NCI-H774 (cell line): ENCODE measurements around the gene FOXN1.

ENCODE experiments used
- DNase-seq: peaks from one replicate; lab custom pipeline; 2025; lab: John Stamatoyannopoulos, UW

FOXN1 gene

DNA sequence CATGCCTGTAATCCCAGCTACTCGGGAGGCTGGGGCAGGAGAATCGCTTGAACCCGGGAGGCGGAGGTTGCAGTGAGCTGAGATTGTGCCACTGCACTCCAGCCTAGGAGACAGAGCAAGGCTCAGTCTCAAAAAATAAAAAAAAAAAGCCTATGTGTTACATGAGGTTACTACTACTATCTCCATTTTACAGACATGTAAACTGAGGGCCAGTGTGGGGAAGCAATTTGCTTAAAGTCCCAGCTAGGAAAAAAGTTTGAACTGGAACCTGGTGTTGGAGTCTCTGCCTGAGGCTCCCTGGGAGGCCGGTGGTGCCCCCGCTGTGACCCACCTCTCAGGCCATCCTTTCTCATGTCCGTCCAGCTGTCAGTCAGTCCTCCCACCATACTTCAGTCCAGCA, 28.2 kb upstream of the FOXN1 start:
- DNase-seq, result no peak

DNA sequence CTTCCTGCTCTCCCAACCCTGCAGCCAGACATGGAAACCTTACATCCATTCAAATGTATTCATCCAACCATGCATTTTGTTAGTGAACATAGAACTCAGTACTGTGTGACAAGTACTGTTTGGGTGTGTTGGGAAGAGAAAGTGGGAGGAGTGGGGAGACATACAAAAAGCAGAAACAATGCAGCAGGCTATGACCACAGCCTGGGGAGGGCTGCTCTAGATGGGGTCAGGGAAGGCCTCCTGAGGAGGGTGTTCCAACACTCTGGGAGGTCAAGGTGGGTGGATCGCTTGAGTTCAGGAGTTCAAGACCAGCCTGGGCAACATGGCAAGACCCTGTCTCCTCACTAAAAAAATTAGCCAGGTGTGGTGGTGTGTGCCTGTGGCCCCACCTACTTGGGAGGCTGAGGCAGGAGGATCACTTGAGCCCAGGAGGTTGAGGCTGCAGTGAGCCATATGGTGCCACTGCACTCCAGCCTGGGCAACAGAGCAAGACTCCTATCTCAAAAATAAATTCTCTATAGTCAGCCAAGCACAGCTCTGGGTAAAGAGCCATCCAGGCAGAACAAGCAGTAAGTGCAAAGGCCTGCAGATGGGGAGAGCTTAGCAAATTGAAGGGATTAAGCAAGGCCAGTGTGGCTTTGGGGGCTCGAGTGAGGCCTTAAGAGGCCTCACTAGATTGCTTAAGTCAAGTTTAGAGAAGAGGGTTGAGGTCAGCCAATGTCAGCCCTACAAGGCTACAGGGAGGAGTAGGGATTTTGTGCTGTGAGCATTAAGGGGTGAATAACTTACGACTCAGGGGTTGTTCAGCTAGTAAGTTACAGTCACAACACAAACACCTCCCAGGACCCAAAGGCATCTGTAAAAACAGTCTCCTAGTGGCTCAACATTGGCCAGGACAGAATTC, 27.2 kb upstream of the FOXN1 start:
- DNase-seq, result no peak

DNA sequence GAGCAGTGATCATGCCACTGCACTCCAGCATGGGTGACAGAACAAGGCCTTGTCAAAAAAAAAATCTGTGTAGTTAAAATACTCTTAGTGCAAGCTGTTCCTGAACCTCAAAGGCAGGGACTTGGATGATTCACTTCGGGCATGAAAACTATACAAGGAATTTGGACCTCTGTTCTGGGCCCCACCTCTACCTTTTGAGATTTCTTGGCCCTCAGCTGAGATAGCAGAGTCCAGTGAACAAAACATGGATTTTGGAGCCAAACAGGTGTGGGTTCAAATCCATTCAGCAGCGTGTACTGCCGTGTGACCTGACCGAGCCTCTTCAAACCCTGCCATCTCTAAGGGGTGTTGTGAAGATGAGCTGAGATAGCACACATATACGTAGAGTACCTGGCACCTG, 25.9 kb upstream of the FOXN1 start:
- DNase-seq, result no peak

DNA sequence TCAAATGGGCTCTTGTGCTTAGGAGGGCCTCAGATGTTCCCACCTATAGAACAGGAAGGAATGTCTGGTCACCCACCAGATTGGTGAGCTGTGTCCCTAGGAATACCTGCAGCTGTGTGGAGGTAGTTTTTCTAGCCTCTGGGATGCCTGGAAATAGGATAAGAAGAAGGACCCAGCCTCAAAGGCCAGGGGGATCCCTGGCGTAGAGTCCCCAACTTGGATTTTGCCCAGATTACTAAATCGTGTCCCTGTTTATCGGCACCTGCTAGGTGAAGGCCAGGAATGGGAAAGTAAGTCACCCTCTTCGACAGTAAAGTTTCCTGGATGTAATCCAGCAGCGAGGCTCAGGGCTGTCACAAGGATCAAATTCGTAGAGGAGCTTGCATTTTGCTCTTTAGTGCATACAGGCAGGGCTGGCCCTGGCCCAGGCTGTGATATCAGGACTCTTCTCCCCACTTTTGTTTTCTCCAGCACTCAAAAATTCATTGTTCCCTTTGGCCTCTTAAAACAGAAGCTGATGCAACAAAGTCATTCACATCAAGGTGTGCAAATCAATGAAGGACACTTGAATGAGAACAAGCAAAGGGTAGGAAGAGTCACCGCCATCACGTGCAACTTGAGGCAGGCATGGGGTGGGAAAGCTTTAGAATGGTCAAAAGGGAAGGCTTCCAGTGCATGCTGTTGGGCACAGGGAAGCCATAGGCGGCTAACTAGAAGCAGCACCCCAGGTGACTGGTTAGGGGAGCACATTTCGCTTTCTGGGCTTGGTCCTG, 25.2 kb upstream of the FOXN1 start:
- DNase-seq, result no peak

DNA sequence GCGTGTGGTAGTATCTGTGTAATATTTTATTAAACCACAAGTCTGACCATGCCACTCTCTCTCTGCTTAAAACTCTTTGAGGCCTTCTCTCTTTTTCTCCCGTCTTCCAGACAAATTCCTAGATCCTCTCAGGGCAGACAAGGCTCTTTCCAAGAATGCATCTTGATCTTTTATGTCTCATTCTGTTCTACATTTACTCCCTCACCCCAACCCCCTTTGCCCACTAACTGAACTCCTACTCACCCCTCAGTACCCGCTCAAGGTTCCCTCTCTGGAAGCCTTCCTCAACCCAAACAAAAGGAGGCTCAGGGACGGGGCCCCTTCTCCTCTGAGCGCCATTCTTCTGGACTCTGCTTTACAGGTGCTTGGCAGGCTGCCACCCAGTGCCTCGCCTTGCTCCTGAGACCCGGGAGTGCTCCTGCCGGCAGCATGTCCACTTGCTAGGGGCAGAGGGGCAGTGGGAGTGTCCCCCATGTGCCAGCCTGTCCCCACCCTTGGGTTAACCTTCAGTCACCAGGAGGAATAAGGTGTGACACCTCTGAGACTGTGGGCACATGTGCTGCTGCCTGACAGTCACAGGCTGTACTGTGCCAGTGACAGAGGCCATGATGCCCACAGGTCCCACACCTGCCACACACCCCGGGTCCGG, 23.5 kb upstream of the FOXN1 start:
- no peak for DNase-seq

DNA sequence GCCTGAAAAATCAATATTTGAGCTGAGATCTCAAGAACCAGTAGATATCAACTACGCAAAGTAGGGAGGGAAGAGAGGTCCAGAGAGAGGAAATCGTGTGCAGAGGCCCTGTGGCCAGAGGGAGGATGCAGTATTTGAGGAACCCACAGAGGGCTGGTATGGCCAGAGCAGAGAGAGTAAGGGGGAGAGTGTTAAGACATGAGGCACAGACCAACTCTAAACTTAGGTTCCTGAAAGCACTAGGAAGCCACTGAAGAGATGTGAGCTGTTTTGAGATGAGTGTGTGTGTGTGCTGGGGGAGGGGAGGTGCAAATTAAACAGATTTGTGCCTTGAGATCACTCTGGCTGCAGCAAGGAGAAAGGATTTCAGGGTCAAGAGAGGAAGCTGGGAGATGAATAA, 21.9 kb upstream of the FOXN1 start:
- DNase-seq, result no peak

DNA sequence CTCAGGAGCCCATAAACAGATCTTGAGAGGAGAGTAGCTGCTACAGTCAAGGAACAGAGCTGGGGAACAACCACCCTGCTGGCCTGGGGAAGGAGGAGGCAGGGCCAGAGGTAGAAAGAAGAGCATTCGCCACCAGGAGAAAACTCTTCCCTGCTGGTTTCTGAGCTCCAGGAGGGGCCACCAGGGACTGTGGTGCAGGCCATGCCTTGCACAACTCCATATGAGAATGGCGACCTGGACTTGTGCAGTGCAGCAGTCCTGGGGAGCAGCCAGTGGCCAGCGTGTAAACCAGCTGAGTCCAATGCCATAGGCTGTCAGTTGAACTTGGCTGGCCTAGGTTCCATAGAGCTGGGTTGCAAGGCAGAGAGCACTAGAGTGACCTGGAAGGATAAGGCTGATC, 21.1 kb upstream of the FOXN1 start:
- no peak for DNase-seq

DNA sequence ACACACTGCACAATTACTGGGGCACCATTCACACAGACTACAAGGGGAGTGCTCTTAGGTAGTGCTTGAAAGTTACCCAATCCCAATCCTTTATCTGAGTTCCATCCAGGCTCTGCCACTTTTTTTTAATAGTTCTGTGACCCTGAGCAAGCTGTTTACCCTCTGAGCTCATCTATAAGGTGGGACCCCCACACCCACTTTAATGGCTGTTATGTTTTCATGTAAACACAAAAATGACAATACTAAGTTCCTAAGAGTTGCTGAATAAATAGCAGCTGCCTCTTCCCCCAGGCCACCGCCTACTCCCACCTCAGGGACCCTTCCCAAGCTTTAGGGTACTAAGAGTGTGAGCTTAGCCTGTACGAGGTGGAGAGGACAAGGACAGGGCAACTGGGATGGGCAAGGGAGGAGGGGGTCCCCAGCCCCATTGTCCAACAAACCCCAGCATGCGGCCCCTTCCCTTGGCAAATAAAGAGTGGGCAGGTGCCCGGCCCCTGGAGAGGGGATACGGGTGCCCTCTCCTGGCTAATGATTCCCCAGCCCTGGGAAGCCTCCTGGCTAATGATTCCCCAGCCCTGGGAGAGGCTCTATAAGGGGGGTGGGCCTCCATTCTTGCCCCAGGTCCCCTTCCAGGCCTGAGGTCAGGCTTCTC, 18.1 kb upstream of the FOXN1 start:
- no peak for DNase-seq

DNA sequence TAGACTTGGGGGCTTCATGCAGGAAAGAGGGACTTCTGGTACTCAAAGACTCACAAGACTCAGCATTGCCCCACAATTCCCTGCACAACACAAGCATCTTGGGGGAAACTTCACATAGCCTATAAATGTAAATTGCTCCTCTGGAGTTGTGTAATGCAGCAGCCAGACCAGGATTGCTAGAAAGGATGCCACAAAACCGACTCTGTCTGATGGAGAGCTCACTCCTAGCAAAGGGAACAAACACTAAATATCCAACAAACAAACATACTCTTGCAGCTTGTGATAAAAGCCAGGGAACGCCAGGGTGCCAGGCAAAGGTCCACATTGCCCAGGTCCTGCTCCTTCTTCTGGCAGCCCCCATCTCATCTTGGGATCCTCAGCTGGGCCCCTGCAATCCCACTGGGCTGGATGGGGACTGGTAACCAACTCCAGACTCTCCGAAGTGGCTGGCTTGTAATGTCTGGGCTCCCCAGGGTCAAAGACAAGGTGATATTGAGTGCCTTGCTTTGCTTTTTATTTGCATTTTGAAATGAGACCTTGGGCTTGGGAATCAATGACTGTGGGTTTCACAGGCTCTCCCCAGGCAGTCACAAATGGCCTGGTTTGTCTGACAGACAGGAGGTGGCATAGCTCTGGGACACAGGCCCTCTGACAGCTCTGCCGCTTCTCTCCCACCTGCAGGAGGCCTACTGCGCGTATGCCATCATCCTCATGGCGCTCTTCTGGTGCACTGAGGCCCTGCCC, 17.4 kb upstream of the FOXN1 start:
- DNase-seq, result no peak

DNA sequence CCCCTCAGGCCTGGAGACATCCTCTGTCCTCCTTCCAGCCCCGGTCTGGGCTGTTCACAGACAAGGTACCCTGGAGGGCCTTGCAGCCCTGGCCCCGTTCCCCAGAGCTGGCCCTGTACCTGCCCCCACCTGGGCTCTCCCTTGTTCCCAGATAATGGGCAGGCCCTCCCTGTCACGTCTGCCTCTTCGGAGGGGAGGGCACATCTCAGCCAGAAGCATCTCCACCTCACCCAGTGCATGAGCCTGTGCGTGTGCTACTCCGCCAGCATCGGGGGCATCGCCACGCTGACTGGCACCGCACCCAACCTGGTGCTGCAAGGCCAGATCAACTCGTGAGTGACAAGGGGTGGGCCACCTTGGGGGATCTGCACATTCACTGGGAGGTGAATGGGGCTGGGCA, 14.9 kb upstream of the FOXN1 start:
- DNase-seq, result no peak

DNA sequence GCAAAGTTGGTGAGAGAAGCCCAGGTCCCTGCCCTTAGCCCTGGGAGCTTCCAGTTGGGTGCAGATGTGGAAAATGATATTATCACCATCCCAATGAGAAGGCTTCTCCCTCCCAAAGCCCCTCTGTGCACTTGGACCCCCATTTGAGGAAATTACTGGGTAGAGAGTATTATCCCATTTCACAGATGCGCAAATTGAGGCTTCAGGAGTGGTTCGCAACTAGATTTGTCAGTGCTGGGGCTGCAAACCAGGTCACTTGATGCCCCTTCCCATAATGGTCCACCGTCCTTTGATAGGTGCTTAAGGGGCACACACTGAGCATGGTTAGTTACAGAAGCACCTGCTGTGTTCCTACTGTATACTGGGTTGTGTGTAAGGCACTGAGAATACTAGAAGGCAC, 14.3 kb upstream of the FOXN1 start:
- DNase-seq, result no peak

DNA sequence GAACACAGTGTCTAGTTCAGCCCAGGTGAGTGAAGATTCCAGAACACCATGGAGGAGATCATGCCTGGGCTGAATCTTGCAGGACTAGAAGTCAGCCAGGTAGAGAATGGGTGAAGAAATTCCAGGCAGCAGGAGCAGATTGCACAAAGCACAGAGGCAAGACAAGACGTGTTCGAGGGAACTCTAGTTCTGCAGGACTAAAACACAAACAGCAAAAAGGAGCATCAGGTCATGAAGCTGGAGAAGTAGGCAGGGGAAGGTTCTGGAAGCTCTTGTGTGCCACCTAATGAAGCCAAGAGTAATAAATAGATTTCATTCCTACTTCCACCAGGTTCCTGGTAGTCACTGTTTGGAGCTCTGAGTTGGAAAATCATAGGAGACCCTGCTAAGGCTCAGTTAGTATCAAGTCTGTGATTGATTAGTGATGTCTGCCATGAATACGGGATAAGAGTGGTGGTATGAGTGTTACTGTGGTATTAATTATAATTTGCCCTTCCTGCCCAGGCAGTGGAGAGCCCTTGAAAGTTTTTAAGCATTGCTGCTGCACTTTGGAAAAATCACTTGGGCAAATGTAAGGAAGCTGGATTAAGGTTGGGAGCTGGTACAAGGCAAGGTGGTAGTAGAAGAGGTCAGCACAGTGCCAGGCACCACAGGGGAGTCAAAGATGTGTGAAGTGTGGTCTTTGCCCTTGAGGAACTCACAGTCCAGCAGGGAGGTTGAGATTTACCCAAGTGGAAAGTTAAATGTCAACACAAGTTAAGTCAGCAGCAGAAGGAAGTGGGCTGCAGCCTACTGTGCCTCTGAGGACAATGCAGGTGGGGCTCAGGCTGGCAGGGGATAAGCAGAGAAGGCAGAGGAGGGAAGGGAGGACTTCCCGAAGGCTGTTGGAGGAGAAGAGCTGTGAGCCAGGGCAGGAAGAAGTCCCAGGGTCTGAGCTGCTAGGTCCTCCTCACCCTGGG, 13.5 kb upstream of the FOXN1 start:
- no peak for DNase-seq

DNA sequence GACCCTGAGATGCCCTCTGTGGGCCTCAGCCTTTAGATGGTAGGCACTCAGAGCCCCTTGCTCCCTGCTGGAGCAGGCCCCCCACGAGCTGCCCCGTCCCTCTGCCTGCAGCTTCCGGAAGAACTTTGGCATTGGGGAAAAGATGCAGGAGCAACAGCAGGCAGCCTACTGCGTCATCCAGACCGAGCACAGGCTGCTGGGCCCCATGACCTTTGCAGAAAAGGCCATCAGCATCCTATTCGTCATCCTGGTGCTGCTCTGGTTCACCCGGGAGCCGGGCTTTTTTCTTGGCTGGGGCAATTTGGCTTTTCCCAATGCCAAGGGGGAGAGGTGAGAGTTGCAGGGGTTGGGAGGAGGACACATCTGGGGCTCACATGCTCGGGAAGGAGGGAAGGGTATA, 12.7 kb upstream of the FOXN1 start:
- DNase-seq, result no peak

DNA sequence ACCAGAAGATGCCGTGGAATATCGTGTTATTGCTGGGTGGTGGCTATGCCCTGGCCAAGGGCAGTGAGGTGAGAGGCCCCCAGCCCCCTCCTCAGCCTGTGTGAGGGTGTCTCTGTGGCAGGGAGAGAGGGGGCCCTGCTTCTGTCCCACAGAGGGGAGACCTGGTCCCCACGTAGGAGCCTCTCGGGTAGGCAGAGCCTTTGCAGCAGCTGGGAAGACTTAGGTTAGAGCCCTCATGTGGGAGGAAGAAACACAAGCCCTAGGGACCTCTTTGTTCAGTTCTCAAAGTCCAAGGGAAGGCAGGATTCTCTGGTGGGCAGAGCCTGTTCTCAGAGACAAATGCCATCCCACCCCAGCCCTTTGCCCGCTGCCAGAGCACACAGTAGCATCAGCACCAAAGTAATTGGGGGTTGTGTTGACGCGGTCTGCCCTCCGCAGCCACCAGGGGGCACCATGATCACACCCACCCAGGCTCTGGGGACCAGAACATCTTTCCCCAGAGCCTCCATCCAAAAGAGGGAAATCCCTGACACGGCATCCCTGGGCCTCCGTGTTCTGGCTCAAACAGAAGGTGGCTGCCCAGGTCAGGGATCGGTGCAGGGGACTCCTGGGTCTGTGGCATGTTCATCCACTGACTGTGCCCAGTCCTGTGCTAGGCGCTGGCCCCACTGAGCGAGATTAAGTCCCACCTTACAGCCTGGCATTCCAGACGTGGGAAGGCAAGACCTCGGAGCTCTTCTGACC, 11.5 kb upstream of the FOXN1 start:
- DNase-seq, result peak; percentile 53

DNA sequence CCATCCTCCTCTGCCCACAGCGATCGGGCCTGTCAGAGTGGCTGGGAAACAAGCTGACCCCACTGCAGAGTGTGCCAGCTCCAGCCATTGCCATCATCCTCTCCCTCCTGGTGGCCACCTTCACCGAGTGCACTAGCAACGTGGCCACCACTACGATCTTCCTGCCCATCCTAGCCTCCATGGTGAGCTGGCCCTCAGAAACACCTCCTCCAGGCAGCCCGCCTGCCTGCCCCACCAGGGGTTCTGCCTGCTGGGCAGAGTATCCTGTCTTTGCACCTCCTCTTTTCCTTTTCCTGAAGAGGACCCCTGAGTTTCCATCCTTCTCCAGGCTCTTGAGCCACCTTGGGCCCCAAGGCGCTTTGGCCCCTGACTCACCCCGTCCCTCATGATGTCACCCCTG, 10.5 kb upstream of the FOXN1 start:
- DNase-seq, result no peak

DNA sequence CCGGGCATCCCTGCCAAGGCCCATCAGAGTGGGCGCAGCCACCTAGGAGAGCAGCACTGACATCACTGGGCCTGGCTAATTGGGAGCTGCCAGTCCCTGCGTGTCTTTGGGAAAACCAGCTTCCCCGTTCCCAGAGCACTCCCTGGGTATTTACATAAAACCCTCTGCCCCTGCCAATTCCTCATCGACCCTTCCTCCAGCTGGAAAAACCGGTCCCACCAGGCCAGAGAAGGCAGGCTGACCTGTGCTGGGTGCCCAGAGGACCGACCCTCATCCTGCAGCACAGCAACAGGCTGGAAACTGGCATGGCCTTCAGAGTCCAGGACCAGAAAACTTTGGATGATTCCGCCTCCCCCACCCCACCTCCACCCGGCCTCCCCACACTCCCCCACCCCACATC, 8.2 kb upstream of the FOXN1 start:
- DNase-seq, result peak; percentile 8

DNA sequence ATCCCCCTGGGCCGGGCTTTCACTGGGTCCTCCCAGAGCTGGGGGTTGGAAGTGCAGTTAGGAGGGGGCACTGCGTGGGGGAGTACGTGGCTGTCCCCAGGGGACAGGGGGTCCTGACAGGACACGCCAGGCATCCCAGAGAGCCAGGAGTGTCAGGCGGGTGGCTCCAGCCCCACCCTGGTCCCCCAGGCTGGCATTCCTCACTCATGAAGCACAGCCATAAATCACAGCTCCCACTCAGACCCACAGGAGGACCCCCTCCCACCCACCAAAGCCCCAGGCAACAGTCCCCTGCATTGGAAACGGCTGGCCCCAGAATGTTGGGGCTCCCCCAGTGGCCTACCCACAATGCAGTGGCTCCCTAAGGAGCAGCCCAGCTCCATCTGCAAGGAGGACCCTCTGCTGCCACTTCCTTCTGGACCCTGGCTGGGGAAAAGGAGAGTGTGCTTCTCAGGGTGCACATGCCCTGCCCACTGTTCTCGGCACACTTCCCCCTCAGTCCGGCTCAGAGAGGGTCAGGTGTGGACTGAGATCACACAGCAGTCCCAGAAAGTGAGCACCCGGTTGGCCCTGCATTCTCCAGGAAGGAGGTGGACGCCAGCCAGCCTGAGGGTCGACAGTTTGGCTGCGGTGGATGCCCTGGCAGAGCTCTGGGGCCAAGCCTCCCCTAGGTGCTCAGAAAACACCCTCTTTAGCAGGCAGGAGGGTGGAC, 7.3 kb upstream of the FOXN1 start:
- DNase-seq, result no peak

DNA sequence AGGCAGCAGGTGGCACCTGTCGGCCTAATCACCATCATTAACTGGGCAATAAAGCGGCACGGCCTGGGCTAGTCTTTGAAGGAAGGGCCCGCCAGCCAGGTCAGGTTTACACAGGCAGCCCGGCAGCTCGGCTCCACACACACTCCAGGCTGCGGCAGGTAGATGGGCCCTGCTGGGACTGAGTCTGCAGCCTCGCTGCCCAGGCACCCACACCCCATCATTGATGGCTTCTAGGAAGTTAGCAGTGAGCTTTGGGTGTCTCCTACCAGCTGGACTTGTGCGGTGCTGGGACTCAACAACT, 6.8 kb upstream of the FOXN1 start:
- peak; percentile 75 for DNase-seq

DNA sequence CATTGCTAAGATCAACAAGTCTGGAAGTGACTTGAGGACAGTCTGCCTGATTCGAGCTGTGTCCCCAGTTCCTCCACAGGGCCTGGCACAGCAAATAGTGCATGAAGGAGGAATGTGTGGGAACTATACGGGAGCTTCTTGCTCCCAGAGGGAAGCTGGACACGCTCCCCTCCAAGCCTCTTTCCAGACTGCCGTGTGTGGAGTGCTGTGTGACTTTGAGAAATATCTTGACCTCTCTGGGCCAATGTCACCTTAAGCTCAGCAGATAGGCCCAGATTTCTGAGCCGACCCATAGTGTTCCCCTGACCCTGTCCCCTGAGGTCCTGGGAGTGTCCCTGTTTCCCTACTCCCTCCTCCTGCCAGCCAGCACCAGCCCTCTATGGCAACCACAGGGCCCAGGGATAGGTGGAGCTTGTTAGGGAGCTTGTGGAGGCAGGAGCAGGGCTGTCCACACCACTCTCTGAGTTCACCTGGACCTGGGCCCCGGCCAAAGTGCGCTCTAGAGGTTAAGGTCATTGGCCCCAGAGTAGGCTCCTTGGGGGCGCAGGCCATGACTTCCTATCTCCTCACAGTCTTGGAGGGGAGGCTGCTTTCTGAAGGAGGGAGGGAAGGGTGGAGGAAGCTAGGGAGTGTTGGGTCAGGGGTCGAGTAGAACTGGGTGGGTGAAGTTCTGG, 6.3 kb upstream of the FOXN1 start:
- DNase-seq, result no peak
